ENCODE results near the gene PDE4D.

GRCh38 chr5:59684388-59685190 is 208.9 kb downstream of the PDE4D start:
- no peak for TF ChIP-seq CTCF (conservative IDR thresholded peaks at IDR 0.05; ENCODE audit: low read depth, low read length)
- TF ChIP-seq FOS (IDR thresholded peaks at IDR 0.05; ENCODE audit: low read depth, low read length) = no peak
- TF ChIP-seq RAD21 (IDR thresholded peaks at IDR 0.05; ENCODE audit: low read length) = no peak
- TF ChIP-seq MAZ (IDR thresholded peaks at IDR 0.05; ENCODE audit: borderline replicate concordance, low read depth, low read length) = no peak
- TF ChIP-seq POLR2A (IDR thresholded peaks at IDR 0.05; ENCODE audit: low read depth, low read length) = no peak
- no peak for TF ChIP-seq RCOR1 (IDR thresholded peaks at IDR 0.05; ENCODE audit: insufficient replicate concordance, low read length)
- no peak for TF ChIP-seq RFX5 (IDR thresholded peaks at IDR 0.05; ENCODE audit: low read depth, low read length)
- no peak for TF ChIP-seq CHD1 (IDR thresholded peaks at IDR 0.05; ENCODE audit: low read depth, low read length)
- no peak for TF ChIP-seq USF2 (IDR thresholded peaks at IDR 0.05; ENCODE audit: low read depth, low read length)
- TF ChIP-seq ELK1 (IDR thresholded peaks at IDR 0.05; ENCODE audit: borderline replicate concordance, low read depth, low read length) = no peak
- TF ChIP-seq SMC3 (IDR thresholded peaks at IDR 0.05; ENCODE audit: low read depth, low read length) = no peak
- TF ChIP-seq MAFK (IDR thresholded peaks at IDR 0.05; ENCODE audit: low read depth, low read length) = peak; percentile 39

All from IMR-90 (cell line).